Measurements from ENCODE around the gene DNAJC18.

DNA sequence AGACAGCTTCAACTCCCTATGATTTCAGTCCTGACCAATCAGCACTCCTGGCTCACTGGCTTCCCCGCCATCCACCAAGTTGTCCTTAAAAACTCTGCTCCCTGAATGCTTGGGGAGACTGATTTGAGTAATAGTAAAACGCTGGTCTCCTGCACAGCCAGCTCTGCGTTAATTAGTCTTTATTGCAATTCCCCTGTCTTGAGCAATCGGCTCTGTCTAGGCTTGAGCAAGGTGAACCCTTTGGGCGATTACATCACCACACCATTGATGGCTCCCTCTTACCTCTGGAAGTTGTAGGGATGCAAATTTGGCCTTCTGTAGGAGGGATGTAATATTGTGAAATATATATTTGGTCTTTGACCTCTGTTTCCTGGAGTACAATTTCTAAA lies 53.3 kb downstream of the DNAJC18 start:
- TF ChIP-seq, protein P1, sequence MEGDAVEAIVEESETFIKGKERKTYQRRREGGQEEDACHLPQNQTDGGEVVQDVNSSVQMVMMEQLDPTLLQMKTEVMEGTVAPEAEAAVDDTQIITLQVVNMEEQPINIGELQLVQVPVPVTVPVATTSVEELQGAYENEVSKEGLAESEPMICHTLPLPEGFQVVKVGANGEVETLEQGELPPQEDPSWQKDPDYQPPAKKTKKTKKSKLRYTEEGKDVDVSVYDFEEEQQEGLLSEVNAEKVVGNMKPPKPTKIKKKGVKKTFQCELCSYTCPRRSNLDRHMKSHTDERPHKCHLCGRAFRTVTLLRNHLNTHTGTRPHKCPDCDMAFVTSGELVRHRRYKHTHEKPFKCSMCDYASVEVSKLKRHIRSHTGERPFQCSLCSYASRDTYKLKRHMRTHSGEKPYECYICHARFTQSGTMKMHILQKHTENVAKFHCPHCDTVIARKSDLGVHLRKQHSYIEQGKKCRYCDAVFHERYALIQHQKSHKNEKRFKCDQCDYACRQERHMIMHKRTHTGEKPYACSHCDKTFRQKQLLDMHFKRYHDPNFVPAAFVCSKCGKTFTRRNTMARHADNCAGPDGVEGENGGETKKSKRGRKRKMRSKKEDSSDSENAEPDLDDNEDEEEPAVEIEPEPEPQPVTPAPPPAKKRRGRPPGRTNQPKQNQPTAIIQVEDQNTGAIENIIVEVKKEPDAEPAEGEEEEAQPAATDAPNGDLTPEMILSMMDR (conservative IDR thresholded peaks at IDR 0.05; ENCODE audit: low read depth in 2 of 2), result no peak
- no peak for TF ChIP-seq EZH2 (IDR thresholded peaks at IDR 0.05; ENCODE audit: low read depth, unreplicated experiment)
- TF ChIP-seq, protein P2, sequence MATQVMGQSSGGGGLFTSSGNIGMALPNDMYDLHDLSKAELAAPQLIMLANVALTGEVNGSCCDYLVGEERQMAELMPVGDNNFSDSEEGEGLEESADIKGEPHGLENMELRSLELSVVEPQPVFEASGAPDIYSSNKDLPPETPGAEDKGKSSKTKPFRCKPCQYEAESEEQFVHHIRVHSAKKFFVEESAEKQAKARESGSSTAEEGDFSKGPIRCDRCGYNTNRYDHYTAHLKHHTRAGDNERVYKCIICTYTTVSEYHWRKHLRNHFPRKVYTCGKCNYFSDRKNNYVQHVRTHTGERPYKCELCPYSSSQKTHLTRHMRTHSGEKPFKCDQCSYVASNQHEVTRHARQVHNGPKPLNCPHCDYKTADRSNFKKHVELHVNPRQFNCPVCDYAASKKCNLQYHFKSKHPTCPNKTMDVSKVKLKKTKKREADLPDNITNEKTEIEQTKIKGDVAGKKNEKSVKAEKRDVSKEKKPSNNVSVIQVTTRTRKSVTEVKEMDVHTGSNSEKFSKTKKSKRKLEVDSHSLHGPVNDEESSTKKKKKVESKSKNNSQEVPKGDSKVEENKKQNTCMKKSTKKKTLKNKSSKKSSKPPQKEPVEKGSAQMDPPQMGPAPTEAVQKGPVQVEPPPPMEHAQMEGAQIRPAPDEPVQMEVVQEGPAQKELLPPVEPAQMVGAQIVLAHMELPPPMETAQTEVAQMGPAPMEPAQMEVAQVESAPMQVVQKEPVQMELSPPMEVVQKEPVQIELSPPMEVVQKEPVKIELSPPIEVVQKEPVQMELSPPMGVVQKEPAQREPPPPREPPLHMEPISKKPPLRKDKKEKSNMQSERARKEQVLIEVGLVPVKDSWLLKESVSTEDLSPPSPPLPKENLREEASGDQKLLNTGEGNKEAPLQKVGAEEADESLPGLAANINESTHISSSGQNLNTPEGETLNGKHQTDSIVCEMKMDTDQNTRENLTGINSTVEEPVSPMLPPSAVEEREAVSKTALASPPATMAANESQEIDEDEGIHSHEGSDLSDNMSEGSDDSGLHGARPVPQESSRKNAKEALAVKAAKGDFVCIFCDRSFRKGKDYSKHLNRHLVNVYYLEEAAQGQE (IDR thresholded peaks at IDR 0.05; ENCODE audit: unreplicated experiment), result no peak
- no peak for TF ChIP-seq POLR2AphosphoS5 (IDR thresholded peaks at IDR 0.05; ENCODE audit: low read depth)
- no peak for TF ChIP-seq EZH2phosphoT487 (IDR thresholded peaks at IDR 0.05; ENCODE audit: unreplicated experiment)
- TF ChIP-seq, protein P3, sequence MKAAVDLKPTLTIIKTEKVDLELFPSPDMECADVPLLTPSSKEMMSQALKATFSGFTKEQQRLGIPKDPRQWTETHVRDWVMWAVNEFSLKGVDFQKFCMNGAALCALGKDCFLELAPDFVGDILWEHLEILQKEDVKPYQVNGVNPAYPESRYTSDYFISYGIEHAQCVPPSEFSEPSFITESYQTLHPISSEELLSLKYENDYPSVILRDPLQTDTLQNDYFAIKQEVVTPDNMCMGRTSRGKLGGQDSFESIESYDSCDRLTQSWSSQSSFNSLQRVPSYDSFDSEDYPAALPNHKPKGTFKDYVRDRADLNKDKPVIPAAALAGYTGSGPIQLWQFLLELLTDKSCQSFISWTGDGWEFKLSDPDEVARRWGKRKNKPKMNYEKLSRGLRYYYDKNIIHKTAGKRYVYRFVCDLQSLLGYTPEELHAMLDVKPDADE (IDR thresholded peaks at IDR 0.05), result no peak
- TF ChIP-seq CREB1 (CRISPR knock-in tag; IDR thresholded peaks at IDR 0.05; ENCODE audit: low read depth), result no peak
- no peak for TF ChIP-seq JUNB (IDR thresholded peaks at IDR 0.05; ENCODE audit: unreplicated experiment)
- TF ChIP-seq ZNF462 (CRISPR knock-in tag; IDR thresholded peaks at IDR 0.05), result no peak
- no peak for TF ChIP-seq ZNF331 (CRISPR knock-in tag; IDR thresholded peaks at IDR 0.05; ENCODE audit: low read depth)
- TF ChIP-seq ZNF114 (CRISPR knock-in tag; IDR thresholded peaks at IDR 0.05), result no peak
- no peak for TF ChIP-seq NANOG (IDR thresholded peaks at IDR 0.05; ENCODE audit: borderline replicate concordance)
